MCF 10A (cell line): ENCODE data around the gene RARG. TPM values are rescaled to one million over a fixed set of nuclear protein-coding genes. Genes with fewer than 3 reads are reported as not detected.

ENCODE experiments used
- BruUV-seq: library from RNA; stranded (reverse); fragments of 400-500 nt; replicated peaks from 2 replicates; lab custom pipeline; 2021; lab: Mats Ljungman, UMichigan
- CTCF ChIA-PET: fragments of 300-600 bp; sonication (Branson Sonifier 250); formaldehyde crosslinking; extraction: SDS; loops from one replicate; lab custom pipeline; 2021; ENCODE audit warnings: antibody characterized with exemption, inconsistent platforms; lab: Yijun Ruan, JAX
- POLR2A ChIA-PET: fragments of 300-600, 350-650 bp; sonication (Branson Sonifier 250); formaldehyde crosslinking; extraction: SDS; loops from one replicate; lab custom pipeline; 2020; ENCODE audit warnings: antibody characterized with exemption, inconsistent platforms; lab: Yijun Ruan, JAX
- DNase-seq: peaks from one replicate; pipeline ENCODE4 v3.0.0-alpha.2; 2018; ENCODE audit not compliant: unreplicated experiment
- H3K27ac Mint-ChIP-seq: one replicate; pipeline ENCODE4 v1.8.0; 2022; ENCODE audit warnings: mild to moderate bottlenecking, low read depth, mixed read lengths; ENCODE audit not compliant: unreplicated experiment
- H3K27me3 Mint-ChIP-seq: one replicate; pipeline ENCODE4 v1.8.0; 2022; ENCODE audit warnings: mixed read lengths; ENCODE audit not compliant: insufficient read depth, unreplicated experiment
- H3K36me3 Mint-ChIP-seq: one replicate; pipeline ENCODE4 v1.8.0; 2022; ENCODE audit warnings: mild to moderate bottlenecking, moderate library complexity, mixed read lengths; ENCODE audit not compliant: insufficient read depth, unreplicated experiment
- H3K4me1 Mint-ChIP-seq: one replicate; pipeline ENCODE4 v1.8.0; 2022; ENCODE audit warnings: mixed read lengths; ENCODE audit not compliant: insufficient read depth, unreplicated experiment
- H3K4me3 Mint-ChIP-seq: one replicate; pipeline ENCODE4 v1.8.0; 2022; ENCODE audit warnings: mild to moderate bottlenecking, moderate library complexity, mixed read lengths; ENCODE audit not compliant: unreplicated experiment
- H3K9me3 Mint-ChIP-seq: one replicate; pipeline ENCODE4 v1.8.0; 2022; ENCODE audit warnings: mixed read lengths; ENCODE audit not compliant: unreplicated experiment
- intact Hi-C: fragments of 100-400 bp; cut with micrococcal nuclease; formaldehyde crosslinking; loops from 2 replicates; pipeline ENCODE4 v1.14.1; 2022
- total RNA-seq: library from RNA; stranded (reverse); gene quantifications from 2 replicates; pipeline ENCODE4 v1.2.3, GENCODE V29; 2022
- TF ChIP-seq, protein P1 (sequence below): fragments of 200-600 bp; IDR thresholded peaks from one replicate; pipeline ENCODE4 v1.8.0; 2022; ENCODE audit warnings: antibody characterized with exemption, mild to moderate bottlenecking; ENCODE audit not compliant: unreplicated experiment

Gene RARG
- total RNA-seq, 1 experiment from 2014 or later: 43.7 TPM

DNA sequence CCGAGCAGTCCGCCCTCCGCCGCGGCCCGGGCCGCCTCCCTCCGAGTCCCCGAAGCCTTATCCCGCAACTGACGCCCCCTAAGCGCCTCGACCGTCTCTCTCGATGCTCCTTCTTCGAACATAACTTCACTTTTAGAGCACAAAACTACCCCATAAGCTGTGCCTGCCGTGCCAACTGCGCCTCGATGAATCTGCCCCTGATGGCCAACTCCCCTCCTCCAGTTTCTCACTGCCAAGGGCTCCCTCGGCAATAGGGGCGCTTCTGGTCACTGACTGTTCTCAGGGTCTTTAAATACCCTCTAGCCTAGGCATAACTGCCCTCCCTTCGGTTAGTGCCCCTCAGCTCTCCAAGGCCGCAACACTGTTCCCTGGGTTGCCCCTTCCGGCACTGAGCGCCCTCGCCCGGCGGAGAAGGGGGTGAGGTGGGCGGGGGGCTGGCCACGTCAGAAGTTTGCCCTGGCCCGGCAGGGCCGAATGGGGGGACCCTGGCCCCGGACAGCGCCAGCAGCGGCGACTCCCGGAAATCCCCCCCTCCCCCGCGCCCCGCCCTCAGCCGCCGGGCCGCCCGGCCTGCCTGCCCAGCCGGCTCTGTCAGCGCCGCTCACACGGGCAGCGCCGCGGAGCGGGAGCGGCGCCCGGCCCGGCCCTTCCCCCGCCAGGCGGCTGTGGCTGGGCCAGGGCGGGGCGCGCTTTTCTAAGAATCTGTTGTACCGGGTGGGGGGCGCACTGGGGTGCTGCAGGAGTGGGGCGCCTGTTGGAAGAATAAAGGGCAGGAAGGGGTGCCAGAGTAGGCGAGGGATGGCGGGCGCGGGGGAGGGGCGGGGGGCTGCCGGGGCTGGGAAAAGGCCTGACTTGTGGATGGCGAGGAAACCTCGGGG is 10.6 kb downstream of the RARG start:
- ChIA-PET POLR2A (interaction anchor here (0.6 to 4.9 kb wide), 9 partner anchors 10 to 100 kb away, joined by 3 to 43 read pairs (median 8); partner anchors contain the start of genes AAAS, CSAD, RARG and ZNF740), CTCF (no interaction called here)
- DNase-seq: no peak
- H3K27ac Mint-ChIP-seq: peak overlapping the region; percentile 80
- no peaks in the 10 kb centered on the region for H3K27me3 Mint-ChIP-seq
- H3K4me1 Mint-ChIP-seq: peaks cover 70% of the 10 kb centered on the region
- intact Hi-C loops: loop anchor here (2.0 kb wide), 1 partner anchor 29 kb away; no protein-coding TSS in a partner anchor
- no TSS peak for BruUV-seq
- peak overlapping the region; percentile 83 for H3K4me3 Mint-ChIP-seq
- TF ChIP-seq, protein P1, sequence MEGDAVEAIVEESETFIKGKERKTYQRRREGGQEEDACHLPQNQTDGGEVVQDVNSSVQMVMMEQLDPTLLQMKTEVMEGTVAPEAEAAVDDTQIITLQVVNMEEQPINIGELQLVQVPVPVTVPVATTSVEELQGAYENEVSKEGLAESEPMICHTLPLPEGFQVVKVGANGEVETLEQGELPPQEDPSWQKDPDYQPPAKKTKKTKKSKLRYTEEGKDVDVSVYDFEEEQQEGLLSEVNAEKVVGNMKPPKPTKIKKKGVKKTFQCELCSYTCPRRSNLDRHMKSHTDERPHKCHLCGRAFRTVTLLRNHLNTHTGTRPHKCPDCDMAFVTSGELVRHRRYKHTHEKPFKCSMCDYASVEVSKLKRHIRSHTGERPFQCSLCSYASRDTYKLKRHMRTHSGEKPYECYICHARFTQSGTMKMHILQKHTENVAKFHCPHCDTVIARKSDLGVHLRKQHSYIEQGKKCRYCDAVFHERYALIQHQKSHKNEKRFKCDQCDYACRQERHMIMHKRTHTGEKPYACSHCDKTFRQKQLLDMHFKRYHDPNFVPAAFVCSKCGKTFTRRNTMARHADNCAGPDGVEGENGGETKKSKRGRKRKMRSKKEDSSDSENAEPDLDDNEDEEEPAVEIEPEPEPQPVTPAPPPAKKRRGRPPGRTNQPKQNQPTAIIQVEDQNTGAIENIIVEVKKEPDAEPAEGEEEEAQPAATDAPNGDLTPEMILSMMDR: no peak
- no peaks in the 10 kb centered on the region for H3K9me3 Mint-ChIP-seq
- H3K36me3 Mint-ChIP-seq: peaks cover 20% of the 10 kb centered on the region

DNA sequence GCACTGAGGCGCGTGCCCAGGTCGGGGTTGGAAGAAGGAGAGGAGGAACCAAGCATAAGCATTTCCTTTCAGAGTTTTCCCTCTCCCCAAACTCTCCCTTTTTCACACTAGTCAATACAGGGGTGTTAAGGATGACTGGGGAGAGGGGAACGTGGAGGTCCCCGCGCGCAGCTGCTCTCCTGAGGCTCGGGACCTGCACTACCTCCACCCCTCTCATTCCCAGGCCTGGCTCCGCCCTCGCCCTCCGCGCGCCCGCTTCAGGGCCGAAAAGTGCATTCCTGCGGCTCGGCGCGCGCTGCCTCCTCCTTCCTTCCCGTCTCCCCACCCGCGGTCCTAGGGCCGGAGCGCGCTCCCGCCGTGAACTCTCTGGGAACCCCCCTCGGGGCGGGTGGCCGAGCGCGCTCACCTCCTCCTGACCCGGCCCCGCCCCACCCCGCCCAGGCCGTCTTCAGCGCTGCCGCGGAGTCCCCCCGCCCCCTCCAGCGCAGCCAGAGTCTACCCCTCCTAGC is 11.3 kb downstream of the RARG start:
- peak overlapping the region; percentile 80 for H3K27ac Mint-ChIP-seq
- BruUV-seq: no TSS peak
- peaks cover 20% of the 10 kb centered on the region for H3K36me3 Mint-ChIP-seq
- POLR2A ChIA-PET: interaction anchor here (0.6 to 4.9 kb wide), 14 partner anchors 8 to 159 kb away, joined by 3 to 43 read pairs (median 7); partner anchors contain the start of genes AAAS, CSAD, ESPL1 and MYG1
- intact Hi-C loops: loop anchor here (2.0 kb wide), 1 partner anchor 30 kb away; no protein-coding TSS in a partner anchor
- peaks cover 68% of the 10 kb centered on the region for H3K4me1 Mint-ChIP-seq
- CTCF ChIA-PET: interaction anchor here (0.6 to 1.6 kb wide), 3 partner anchors 49 to 66 kb away, joined by 3 to 4 read pairs (median 3); no protein-coding TSS in a partner anchor
- peak overlapping the region; percentile 83 for H3K4me3 Mint-ChIP-seq
- peak; percentile 93 for DNase-seq
- TF ChIP-seq, protein P1: no peak
- no peaks in the 10 kb centered on the region for H3K9me3 Mint-ChIP-seq
- H3K27me3 Mint-ChIP-seq: no peaks in the 10 kb centered on the region

DNA sequence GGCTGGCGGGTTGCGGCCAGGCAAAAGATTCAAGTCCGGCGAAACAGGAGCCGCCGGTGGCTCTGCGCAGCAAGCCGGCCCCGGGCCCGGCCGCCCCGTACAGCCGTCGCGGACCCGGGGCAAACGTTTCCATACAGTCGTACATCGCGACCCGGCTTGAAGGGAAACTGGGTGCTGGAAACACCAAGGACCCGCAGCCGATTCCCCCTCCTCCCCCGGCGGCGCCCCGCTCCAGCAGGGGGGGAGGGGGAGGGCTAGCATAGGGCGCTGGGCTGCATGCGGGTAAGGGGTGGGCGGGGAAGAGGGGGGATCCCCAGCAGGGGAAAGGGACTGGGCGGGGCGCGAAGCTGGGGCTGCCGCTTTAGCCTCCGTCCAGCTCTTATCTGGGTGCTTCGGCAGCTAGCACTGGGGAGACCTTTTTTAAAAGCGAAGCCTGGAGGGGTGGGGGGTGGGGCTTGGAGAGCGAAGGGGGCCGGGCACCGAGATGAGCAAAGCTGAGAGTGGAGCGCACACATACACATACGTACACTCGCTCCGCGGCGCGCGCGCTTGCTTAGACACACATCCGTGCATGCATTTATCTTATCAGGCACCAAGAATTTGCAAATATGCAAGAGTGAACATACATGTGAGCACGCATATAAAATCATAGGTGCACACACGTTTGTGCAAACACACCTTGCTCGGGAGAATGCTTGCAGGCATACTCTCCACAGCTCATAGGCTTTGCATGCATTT is 11.9 kb downstream of the RARG start:
- POLR2A ChIA-PET: interaction anchor here (0.7 to 4.9 kb wide), 17 partner anchors 9 to 214 kb away, joined by 3 to 43 read pairs (median 6); partner anchors contain the start of genes AAAS, CSAD, EIF4B and ESPL1
- H3K27ac Mint-ChIP-seq: peak overlapping the region; percentile 80

More for the DNA sequence above, 11.9 kb downstream of the RARG start:
- peak overlapping the region; percentile 83 for H3K4me3 Mint-ChIP-seq
- peak; percentile 78 for DNase-seq
- peaks cover 20% of the 10 kb centered on the region for H3K36me3 Mint-ChIP-seq
- peaks cover 62% of the 10 kb centered on the region for H3K4me1 Mint-ChIP-seq
- no TSS peak for BruUV-seq
- no peaks in the 10 kb centered on the region for H3K27me3 Mint-ChIP-seq
- CTCF ChIA-PET: interaction anchor here (0.6 to 1.9 kb wide), 7 partner anchors 22 to 72 kb away, joined by 3 to 10 read pairs (median 4); a partner anchor contains a TSS
- H3K9me3 Mint-ChIP-seq: no peaks in the 10 kb centered on the region
- TF ChIP-seq, protein P1: no peak
- intact Hi-C loops: loop anchor here (2.0 kb wide), 1 partner anchor 31 kb away; no protein-coding TSS in a partner anchor
